A549 (cell line): ENCODE data around the gene CFAP61.

Source experiments
- CBX2 ChIP-seq: fragments of 200-600 bp; sonication (generic); IDR thresholded peaks from 2 replicates; pipeline ENCODE4 v1.6.1; 2016; ENCODE audit warnings: low read depth, mild to moderate bottlenecking, borderline replicate concordance
- CHD2 ChIP-seq: fragments of 150-350 bp; IDR thresholded peaks from 2 replicates; pipeline ENCODE4 v1.6.1; 2014; ENCODE audit warnings: low read length; ENCODE audit not compliant: partially characterized antibody
- CTCF ChIP-seq: fragments of >200 bp; sonication (Bioruptor Twin); formaldehyde crosslinking; IDR thresholded peaks from 3 replicates; pipeline ENCODE4 v1.5.1; 2016
- EHMT2 ChIP-seq: fragments of 200-600 bp; sonication (generic); IDR thresholded peaks from 2 replicates; pipeline ENCODE4 v1.6.1; 2016; ENCODE audit warnings: antibody characterized with exemption, low read depth, mild to moderate bottlenecking, moderate library complexity
- HDAC2 ChIP-seq: fragments of 200-600 bp; sonication (generic); IDR thresholded peaks from 2 replicates; pipeline ENCODE4 v1.6.1; 2016
- NPAS2 ChIP-seq: fragments of 250-450 bp; sonication (Bioruptor Pico); IDR thresholded peaks from 2 replicates; pipeline ENCODE4 v1.8.0; 2022; ENCODE audit warnings: mild to moderate bottlenecking, moderate library complexity, borderline replicate concordance
- POLR2A ChIP-seq: IDR thresholded peaks from 2 replicates; pipeline ENCODE4 v1.6.1; 2012; ENCODE audit warnings: mild to moderate bottlenecking, low read length
- TF ChIP-seq, protein P1 (sequence below): IDR thresholded peaks from 2 replicates; pipeline ENCODE4 v1.6.1; 2012

GRCh38 chr20:20226554-20226953, 174.2 kb downstream of the CFAP61 start:
- TF ChIP-seq POLR2A (no peak), HDAC2 (no peak), NPAS2 (no peak), CBX2 (no peak), CTCF (no peak), EHMT2 (no peak), CHD2 (no peak)
- TF ChIP-seq, protein P1, sequence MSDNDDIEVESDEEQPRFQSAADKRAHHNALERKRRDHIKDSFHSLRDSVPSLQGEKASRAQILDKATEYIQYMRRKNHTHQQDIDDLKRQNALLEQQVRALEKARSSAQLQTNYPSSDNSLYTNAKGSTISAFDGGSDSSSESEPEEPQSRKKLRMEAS, result no peak
